ENCODE measurements around the gene RFXANK. TPM values are rescaled to one million over a fixed set of nuclear protein-coding genes. Genes with fewer than 3 reads are reported as not detected.

RFXANK gene
- total RNA-seq, 1 donor from 2014 or later: 91.1 TPM

- no peak overlapping the region for H3K27ac ChIP-seq (ENCODE audit: low read depth, low read length)
- no peaks in the 10 kb centered on the region for H4K20me1 ChIP-seq (ENCODE audit: insufficient read depth, low read length)
- Mint-ChIP-seq H3K4me1 (ENCODE audit: low read depth, unreplicated experiment) (no peaks in the 10 kb centered on the region), H3K9me3 (ENCODE audit: unreplicated experiment) (peaks cover 6% of the 10 kb centered on the region), H3K27me3 (ENCODE audit: low read depth, unreplicated experiment) (peaks cover 45% of the 10 kb centered on the region), H3K36me3 (ENCODE audit: low read depth, unreplicated experiment) (peaks cover 6% of the 10 kb centered on the region), H3K4me3 (ENCODE audit: unreplicated experiment) (no peak overlapping the region), H3K27ac (ENCODE audit: unreplicated experiment) (no peak overlapping the region)
- DNase-seq (ENCODE audit: low read depth) (no peak), FAIRE-seq (no peak)
- H3K36me3 ChIP-seq (ENCODE audit: insufficient read depth, low read length): no peaks in the 10 kb centered on the region
- peaks cover 17% of the 10 kb centered on the region for H3K27me3 ChIP-seq (ENCODE audit: insufficient read depth, low read length)
- no peaks in the 10 kb centered on the region for H3K79me2 ChIP-seq (ENCODE audit: insufficient read depth, low read length)
- no peak for TF ChIP-seq EZH2 (IDR thresholded peaks at IDR 0.05; ENCODE audit: insufficient read depth, low read length)
- TF ChIP-seq, protein P1, sequence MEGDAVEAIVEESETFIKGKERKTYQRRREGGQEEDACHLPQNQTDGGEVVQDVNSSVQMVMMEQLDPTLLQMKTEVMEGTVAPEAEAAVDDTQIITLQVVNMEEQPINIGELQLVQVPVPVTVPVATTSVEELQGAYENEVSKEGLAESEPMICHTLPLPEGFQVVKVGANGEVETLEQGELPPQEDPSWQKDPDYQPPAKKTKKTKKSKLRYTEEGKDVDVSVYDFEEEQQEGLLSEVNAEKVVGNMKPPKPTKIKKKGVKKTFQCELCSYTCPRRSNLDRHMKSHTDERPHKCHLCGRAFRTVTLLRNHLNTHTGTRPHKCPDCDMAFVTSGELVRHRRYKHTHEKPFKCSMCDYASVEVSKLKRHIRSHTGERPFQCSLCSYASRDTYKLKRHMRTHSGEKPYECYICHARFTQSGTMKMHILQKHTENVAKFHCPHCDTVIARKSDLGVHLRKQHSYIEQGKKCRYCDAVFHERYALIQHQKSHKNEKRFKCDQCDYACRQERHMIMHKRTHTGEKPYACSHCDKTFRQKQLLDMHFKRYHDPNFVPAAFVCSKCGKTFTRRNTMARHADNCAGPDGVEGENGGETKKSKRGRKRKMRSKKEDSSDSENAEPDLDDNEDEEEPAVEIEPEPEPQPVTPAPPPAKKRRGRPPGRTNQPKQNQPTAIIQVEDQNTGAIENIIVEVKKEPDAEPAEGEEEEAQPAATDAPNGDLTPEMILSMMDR (IDR thresholded peaks at IDR 0.05; ENCODE audit: insufficient read depth, low read depth, low read length): no peak
- no peak overlapping the region for H2AFZ ChIP-seq (ENCODE audit: low read depth, low read length)
- H3K4me3 ChIP-seq (ENCODE audit: insufficient read depth, low read depth, low read length): no peak overlapping the region
- no peak overlapping the region for H3K4me2 ChIP-seq (ENCODE audit: low read length)
- no peak overlapping the region for H3K9ac ChIP-seq (ENCODE audit: low read length)
- H3K9me3 ChIP-seq (ENCODE audit: insufficient read depth, low read depth, low read length): no peaks in the 10 kb centered on the region
- peaks cover 2% of the 10 kb centered on the region for H3K4me1 ChIP-seq (ENCODE audit: insufficient read depth, low read length)
These were observed 15.8 kb downstream of the RFXANK start for GRCh38 chr19:19207637-19208572.

DNA sequence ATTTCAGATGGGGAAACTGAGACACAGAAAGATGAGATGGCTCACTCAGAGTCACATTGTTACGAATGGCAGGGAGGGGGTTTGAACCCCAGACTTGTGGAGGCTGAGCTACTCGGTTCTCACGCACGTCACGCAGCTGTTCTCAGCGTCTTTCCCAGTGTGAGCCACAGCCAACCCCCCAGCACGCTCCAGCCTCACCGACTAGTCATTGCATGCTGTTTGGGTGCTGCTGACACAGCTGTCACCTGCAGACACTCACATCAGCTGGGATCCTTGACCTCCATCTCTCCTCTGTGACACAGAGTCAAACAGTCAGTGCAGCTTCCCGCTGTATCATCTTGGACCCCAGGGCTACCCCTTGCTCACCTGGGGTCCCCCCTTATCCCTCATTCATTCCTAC, 17.3 kb downstream of the RFXANK start:
- Histone ChIP-seq H3K4me3 (ENCODE audit: insufficient read depth, low read depth, low read length) (no peak overlapping the region), H4K20me1 (ENCODE audit: insufficient read depth, low read length) (no peaks in the 10 kb centered on the region), H3K27ac (ENCODE audit: low read depth, low read length) (no peak overlapping the region), H3K79me2 (ENCODE audit: insufficient read depth, low read length) (no peaks in the 10 kb centered on the region), H3K36me3 (ENCODE audit: insufficient read depth, low read length) (no peaks in the 10 kb centered on the region), H3K4me2 (ENCODE audit: low read length) (no peak overlapping the region), H3K9me3 (ENCODE audit: insufficient read depth, low read depth, low read length) (no peaks in the 10 kb centered on the region), H3K4me1 (ENCODE audit: insufficient read depth, low read length) (no peaks in the 10 kb centered on the region), H3K9ac (ENCODE audit: low read length) (no peak overlapping the region), H2AFZ (ENCODE audit: low read depth, low read length) (no peak overlapping the region), H3K27me3 (ENCODE audit: insufficient read depth, low read length) (peaks cover 27% of the 10 kb centered on the region)
- Mint-ChIP-seq H3K27ac (ENCODE audit: unreplicated experiment) (no peak overlapping the region), H3K4me3 (ENCODE audit: unreplicated experiment) (no peak overlapping the region), H3K9me3 (ENCODE audit: unreplicated experiment) (peaks cover 6% of the 10 kb centered on the region), H3K4me1 (ENCODE audit: low read depth, unreplicated experiment) (no peaks in the 10 kb centered on the region), H3K27me3 (ENCODE audit: low read depth, unreplicated experiment) (peaks cover 58% of the 10 kb centered on the region), H3K36me3 (ENCODE audit: low read depth, unreplicated experiment) (peaks cover 3% of the 10 kb centered on the region)
- no peak for FAIRE-seq
- DNase-seq (ENCODE audit: low read depth): no peak
- TF ChIP-seq, protein P1 (IDR thresholded peaks at IDR 0.05; ENCODE audit: insufficient read depth, low read depth, low read length): no peak
- no peak for TF ChIP-seq EZH2 (IDR thresholded peaks at IDR 0.05; ENCODE audit: insufficient read depth, low read length)

Data from astrocyte (in vitro differentiated cells and primary cell).